HUES6 (cell line): ENCODE measurements around the gene MRS2.
"Not testable (repeated sequence)": the region's sequence is repeated elsewhere in the genome, so short reads cannot be mapped to it uniquely, and the experiment has no call there.

Experiments used
- H3K27ac ChIP-seq: 2 replicates; pipeline ENCODE4 v1.7.0; 2013; ENCODE audit warnings: low read depth, mild to moderate bottlenecking, low read length, inconsistent platforms
- H3K27me3 ChIP-seq: 2 replicates; pipeline ENCODE4 v1.6.1; 2013; ENCODE audit warnings: low read length; ENCODE audit not compliant: control insufficient read depth, insufficient read depth
- H3K36me3 ChIP-seq: 2 replicates; pipeline ENCODE4 v1.6.1; 2013; ENCODE audit warnings: low read length; ENCODE audit not compliant: control insufficient read depth, insufficient read depth
- H3K4me1 ChIP-seq: 2 replicates; pipeline ENCODE4 v1.6.1; 2013; ENCODE audit warnings: low read length; ENCODE audit not compliant: control insufficient read depth, insufficient read depth
- H3K4me3 ChIP-seq: 2 replicates; pipeline ENCODE4 v1.5.1; 2013; ENCODE audit warnings: low read depth, low read length
- H3K9ac ChIP-seq: one replicate; pipeline ENCODE4 v1.6.1; 2013; ENCODE audit warnings: mild to moderate bottlenecking, low read length
- H3K9me3 ChIP-seq: 2 replicates; pipeline ENCODE4 v1.6.1; 2013; ENCODE audit warnings: low read depth, low read length; ENCODE audit not compliant: control insufficient read depth, insufficient read depth

The MRS2 gene

GRCh38 chr6:24412294-24412693 lies 9.6 kb downstream of the MRS2 start:
- Histone ChIP-seq H3K4me3 (no peak overlapping the region), H3K9ac (no peak overlapping the region), H3K4me1 (0 out of 2 replicates have a peak, but pooled peaks cover 1% of the 10 kb centered on the region), H3K27ac (no peak overlapping the region), H3K27me3 (no peaks in the 10 kb centered on the region), H3K9me3 (no peaks in the 10 kb centered on the region), H3K36me3 (peaks cover 92% of the 10 kb centered on the region)

DNA sequence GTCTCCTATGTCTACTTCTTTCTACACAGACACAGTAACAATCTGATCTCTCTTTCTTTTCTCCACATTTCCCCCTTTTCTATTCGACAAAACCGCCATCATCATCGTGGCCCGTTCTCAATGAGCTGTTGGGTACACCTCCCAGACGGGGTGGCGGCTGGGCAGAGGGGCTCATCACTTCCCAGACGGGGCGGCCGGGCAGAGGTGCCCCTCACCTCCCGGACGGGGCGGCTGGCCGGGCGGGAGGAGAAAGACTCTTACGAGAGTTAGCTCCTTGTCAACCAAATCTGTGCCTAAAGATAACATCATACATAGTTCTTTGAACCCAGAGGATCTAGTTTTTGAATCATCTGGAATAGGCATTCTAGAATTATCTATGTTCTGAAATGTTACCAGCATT lies 11.8 kb downstream of the MRS2 start:
- peaks cover 92% of the 10 kb centered on the region for H3K36me3 ChIP-seq
- H3K27ac ChIP-seq, H3K9ac ChIP-seq, H3K9me3 ChIP-seq, H3K4me3 ChIP-seq, H3K27me3 ChIP-seq, H3K4me1 ChIP-seq: not testable (repeated sequence)

DNA sequence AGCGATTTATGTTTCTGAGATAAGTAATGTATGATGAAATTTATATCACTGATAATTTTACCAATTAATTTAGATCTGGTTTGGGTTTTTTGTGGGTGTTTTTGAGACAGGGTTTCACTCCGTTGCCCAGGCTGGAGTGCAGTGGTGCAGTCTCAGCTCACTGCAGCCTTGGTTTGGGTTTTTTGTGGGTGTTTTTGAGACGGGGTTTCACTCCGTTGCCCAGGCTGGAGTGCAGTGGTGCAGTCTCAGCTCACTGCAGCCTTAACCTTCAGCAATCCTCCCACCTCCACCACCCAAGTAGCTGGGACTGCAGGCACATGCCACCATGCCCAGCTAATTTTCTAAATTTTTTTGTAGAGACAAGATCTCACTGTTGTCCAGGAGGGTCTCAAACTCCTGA lies 13.0 kb downstream of the MRS2 start:
- Histone ChIP-seq H3K4me3 (no peak overlapping the region), H3K9ac (no peak overlapping the region), H3K27ac (no peak overlapping the region), H3K27me3 (no peaks in the 10 kb centered on the region), H3K9me3 (no peaks in the 10 kb centered on the region), H3K36me3 (peaks cover 92% of the 10 kb centered on the region), H3K4me1 (no peaks in the 10 kb centered on the region)

DNA sequence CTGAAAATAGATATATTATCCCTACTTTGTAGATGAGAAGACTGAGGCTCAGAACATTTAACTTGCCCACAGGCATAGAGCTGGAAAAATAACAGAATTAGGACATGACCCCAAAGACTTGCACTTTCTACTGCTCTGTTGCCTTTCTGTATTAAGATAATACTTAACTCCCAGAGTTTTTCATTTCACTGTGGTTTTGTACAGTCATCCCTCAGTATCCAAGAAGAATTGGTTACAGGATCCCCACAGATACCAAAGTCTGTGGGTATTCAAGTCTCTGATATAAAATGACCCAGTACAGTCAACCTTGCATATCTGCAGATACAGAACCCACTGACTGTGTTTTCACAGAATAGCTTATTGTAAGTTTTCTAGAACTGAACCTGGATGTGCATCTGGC lies 16.8 kb downstream of the MRS2 start:
- no peaks in the 10 kb centered on the region for H3K9me3 ChIP-seq
- peaks cover 100% of the 10 kb centered on the region for H3K36me3 ChIP-seq
- H3K27ac ChIP-seq: no peak overlapping the region
- no peak overlapping the region for H3K9ac ChIP-seq
- no peaks in the 10 kb centered on the region for H3K4me1 ChIP-seq
- H3K27me3 ChIP-seq: no peaks in the 10 kb centered on the region
- H3K4me3 ChIP-seq: no peak overlapping the region

DNA sequence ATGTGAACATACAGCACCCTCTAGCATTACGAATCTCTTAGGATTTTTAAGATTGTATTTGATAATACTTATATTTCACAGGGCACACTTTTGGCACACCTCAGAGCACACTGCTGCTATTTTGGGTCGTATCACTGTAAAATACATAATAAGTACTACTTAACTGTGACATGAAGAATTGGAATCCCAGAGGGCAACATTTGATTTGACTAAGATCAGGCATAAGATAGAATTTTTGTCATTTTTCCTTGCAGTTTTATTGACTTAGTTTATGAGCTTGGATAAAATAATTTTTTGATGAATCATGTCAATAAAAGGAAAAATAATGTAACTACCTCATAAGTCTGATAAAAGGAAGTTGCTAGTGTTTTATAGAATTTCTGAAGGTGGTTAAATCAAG lies 22.4 kb downstream of the MRS2 start:
- Histone ChIP-seq H3K4me1 (no peaks in the 10 kb centered on the region), H3K4me3 (no peak overlapping the region), H3K9ac (no peak overlapping the region), H3K9me3 (no peaks in the 10 kb centered on the region), H3K27ac (no peak overlapping the region), H3K27me3 (no peaks in the 10 kb centered on the region), H3K36me3 (peaks cover 68% of the 10 kb centered on the region)

DNA sequence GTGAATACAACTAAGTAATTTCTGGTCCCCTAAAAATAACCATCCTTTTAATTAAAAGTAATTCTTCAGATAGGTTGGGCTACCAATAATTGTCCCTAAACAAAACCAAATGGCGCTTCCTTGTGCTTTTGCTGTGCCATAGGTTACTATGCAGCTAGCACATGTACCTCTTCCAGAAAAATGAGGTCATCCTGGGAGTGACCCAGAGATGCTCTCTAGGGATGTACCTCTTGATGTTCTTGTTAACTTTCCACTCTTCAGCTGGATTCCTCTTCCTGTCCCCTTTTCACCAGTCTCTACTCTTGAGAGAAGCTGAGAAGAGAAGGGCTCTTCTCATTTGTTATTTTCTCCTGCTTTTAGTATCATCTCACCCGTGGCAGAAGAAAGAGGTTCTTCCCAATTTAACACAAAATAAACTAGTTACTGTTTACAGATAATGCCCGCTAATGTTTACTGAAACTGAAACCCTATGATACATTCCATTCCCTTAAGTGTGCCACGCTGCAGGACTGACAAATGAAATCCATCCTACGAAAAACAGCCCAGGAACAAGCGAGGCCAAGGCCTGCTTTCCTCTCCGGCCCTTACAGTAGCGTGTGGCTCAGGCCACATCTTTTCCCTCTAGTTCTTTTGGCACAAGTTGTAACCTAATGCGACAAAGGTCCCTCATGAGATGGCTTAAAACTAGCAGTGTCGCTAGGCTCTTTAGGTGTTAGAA lies 24.2 kb downstream of the MRS2 start:
- no peak overlapping the region for H3K27ac ChIP-seq
- H3K36me3 ChIP-seq: peaks cover 50% of the 10 kb centered on the region
- no peak overlapping the region for H3K9ac ChIP-seq
- H3K4me3 ChIP-seq: no peak overlapping the region
- no peaks in the 10 kb centered on the region for H3K9me3 ChIP-seq
- no peaks in the 10 kb centered on the region for H3K27me3 ChIP-seq
- H3K4me1 ChIP-seq: no peaks in the 10 kb centered on the region

- H3K36me3 ChIP-seq: peaks cover 33% of the 10 kb centered on the region
- no peak overlapping the region for H3K27ac ChIP-seq
- no peak overlapping the region for H3K9ac ChIP-seq
- no peaks in the 10 kb centered on the region for H3K4me1 ChIP-seq
- no peaks in the 10 kb centered on the region for H3K9me3 ChIP-seq
- no peak overlapping the region for H3K4me3 ChIP-seq
- no peaks in the 10 kb centered on the region for H3K27me3 ChIP-seq
These were observed 25.9 kb downstream of the MRS2 start for GRCh38 chr6:24428615-24429014.

GRCh38 chr6:24429146-24429545 lies 26.4 kb downstream of the MRS2 start:
- no peaks in the 10 kb centered on the region for H3K4me1 ChIP-seq

DNA sequence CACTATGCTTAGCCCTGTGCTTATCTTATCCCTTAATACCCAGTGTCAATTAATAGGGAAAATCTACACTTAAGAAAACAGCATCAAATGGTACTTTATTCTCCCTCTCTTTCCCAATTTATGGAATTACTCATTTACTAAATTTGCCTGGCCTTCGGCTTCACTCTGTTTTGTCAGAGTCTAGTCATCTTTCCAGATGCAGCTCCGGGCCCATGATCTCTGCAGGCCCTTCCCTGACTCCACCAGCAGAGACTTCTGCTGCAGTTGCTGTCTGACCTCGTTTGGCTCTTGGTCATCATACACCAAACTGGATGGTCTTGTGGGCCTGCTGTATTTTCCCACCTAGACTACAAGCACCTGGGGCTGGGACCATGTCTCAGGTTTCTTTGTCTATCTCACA lies 27.4 kb downstream of the MRS2 start:
- Histone ChIP-seq H3K27ac (no peak overlapping the region), H3K36me3 (peaks cover 18% of the 10 kb centered on the region), H3K9ac (no peak overlapping the region), H3K9me3 (no peaks in the 10 kb centered on the region), H3K4me3 (no peak overlapping the region), H3K27me3 (no peaks in the 10 kb centered on the region), H3K4me1 (no peaks in the 10 kb centered on the region)

More at GRCh38 chr6:24429146-24429545, 26.4 kb downstream of the MRS2 start:
- H3K27ac ChIP-seq: no peak overlapping the region
- H3K36me3 ChIP-seq: peaks cover 27% of the 10 kb centered on the region
- H3K4me3 ChIP-seq: no peak overlapping the region
- no peaks in the 10 kb centered on the region for H3K9me3 ChIP-seq
- no peak overlapping the region for H3K9ac ChIP-seq
- H3K27me3 ChIP-seq: no peaks in the 10 kb centered on the region

DNA sequence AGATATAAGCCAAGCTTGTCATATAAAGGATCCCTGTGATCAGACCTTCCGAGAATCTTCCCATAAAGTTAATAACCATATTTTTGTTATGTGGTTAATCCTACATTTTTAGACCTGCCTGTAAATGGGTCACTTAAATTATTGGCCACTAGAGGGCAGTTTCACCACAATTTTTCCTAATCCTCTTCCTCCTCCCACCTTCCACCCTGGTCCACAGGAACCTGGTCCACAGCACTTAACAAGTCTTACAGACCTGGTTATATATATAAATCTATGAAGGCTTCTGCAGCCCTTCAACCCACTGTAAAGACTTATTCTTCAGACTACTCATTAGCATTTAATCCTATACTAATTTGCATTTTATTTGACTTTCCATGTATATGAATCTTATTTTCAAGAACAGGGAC lies 28.3 kb downstream of the MRS2 start:
- H3K36me3 ChIP-seq: peaks cover 8% of the 10 kb centered on the region
- H3K9ac ChIP-seq: no peak overlapping the region
- H3K4me3 ChIP-seq: no peak overlapping the region

DNA sequence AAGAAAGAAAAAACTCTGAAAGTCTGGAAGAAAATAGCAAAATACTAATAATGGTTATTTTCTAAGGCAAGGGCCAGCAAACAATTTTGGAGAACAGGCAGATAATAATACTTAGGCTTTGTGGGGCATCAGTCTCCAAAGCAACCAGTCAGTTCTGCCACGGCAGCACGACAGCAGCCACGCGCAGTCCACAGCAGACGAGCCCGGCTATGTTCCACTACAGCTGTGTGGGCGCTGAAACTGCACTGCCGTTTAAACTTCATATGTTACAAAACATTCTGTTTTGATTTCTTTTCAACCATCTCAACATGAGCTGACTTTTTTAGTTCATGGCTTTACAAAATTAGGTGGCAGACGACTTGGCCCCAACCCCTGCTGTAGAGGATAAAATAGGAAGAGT lies 29.9 kb downstream of the MRS2 start:
- H3K4me3 ChIP-seq: no peak overlapping the region
- H3K27ac ChIP-seq: no peak overlapping the region
- H3K4me1 ChIP-seq: no peaks in the 10 kb centered on the region
- H3K27me3 ChIP-seq: no peaks in the 10 kb centered on the region
- H3K9ac ChIP-seq: no peak overlapping the region
- no peaks in the 10 kb centered on the region for H3K9me3 ChIP-seq
- no peaks in the 10 kb centered on the region for H3K36me3 ChIP-seq

More for the DNA sequence above, 28.3 kb downstream of the MRS2 start:
- Histone ChIP-seq H3K27ac (no peak overlapping the region), H3K9me3 (no peaks in the 10 kb centered on the region), H3K4me1 (no peaks in the 10 kb centered on the region), H3K27me3 (no peaks in the 10 kb centered on the region)
